ENCODE measurements around the gene ZBTB16. TPM values are rescaled to one million over a fixed set of nuclear protein-coding genes. Genes with fewer than 3 reads are reported as not detected.

Gene ZBTB16
- total and polyA plus RNA-seq, 2 donors (not counting 3 experiments of a cell fraction or from before 2014, with no cell fraction given) = 9.8 to 20.3 TPM

- no peak overlapping the region for H3K9ac ChIP-seq (replicated peaks; ENCODE audit: extremely low read depth, insufficient read depth, low read length)
- no peaks in the 10 kb centered on the region for H3K9me1 ChIP-seq (replicated peaks; ENCODE audit: control insufficient read depth, extremely low read depth, insufficient read depth, low read length)
- no peak overlapping the region for H2AFZ ChIP-seq (ENCODE audit: low read depth, low read length)
- H3K9me3 ChIP-seq (replicated peaks; ENCODE audit: control insufficient read depth, insufficient read depth, low read length) = no peaks in the 10 kb centered on the region
- H3K4me3 ChIP-seq (replicated peaks in 1 of 3; ENCODE audit: insufficient read depth in 1 of 3, low read depth in 1 of 3, low read length in 3 of 3) = no peak overlapping the region
- DNase-seq (ENCODE audit: low read depth, low spot score) (no peak), FAIRE-seq (no peak)
- ChIA-PET POLR2A (no interaction called here), CTCF (interaction anchor here (0.8 kb wide), 1 partner anchor 13 kb away, joined by 3 read pairs; no protein-coding TSS in a partner anchor)
- H4K20me1 ChIP-seq (replicated peaks; ENCODE audit: control insufficient read depth, extremely low read depth, insufficient read depth, low read length) = no peaks in the 10 kb centered on the region
- BruUV-seq (replicated peaks) = no TSS peak
- no peak overlapping the region for H3K4me2 ChIP-seq (ENCODE audit: insufficient read depth, low read length)
- no peak overlapping the region for H3K27ac ChIP-seq (ENCODE audit: insufficient read depth, low read depth, low read length)
- no peaks in the 10 kb centered on the region for H3K4me1 ChIP-seq (ENCODE audit: control insufficient read depth, extremely low read depth, insufficient read depth, low read length)
- H3K36me3 ChIP-seq (ENCODE audit: control insufficient read depth in 2 of 2, extremely low read depth in 1 of 2, insufficient read depth in 2 of 2, low read length in 2 of 2) = no peaks in the 10 kb centered on the region
- TF ChIP-seq MYC (IDR thresholded peaks at IDR 0.05; ENCODE audit: low read depth, low read length) (no peak), GATA2 (IDR thresholded peaks at IDR 0.05; ENCODE audit: insufficient read depth, insufficient read length, low read depth, low read length) (no peak), EZH2 (IDR thresholded peaks at IDR 0.05; ENCODE audit: borderline replicate concordance, low read depth, low read length, severe bottlenecking) (no peak), FOS (IDR thresholded peaks at IDR 0.05; ENCODE audit: borderline replicate concordance, insufficient read depth, low read length) (no peak), POLR2AphosphoS5 (IDR thresholded peaks at IDR 0.05; ENCODE audit: insufficient read depth, low read depth, low read length) (no peak), CTCF (IDR thresholded peaks at IDR 0.05; ENCODE audit: extremely low read depth in 1 of 2, insufficient read depth in 1 of 2, low read depth in 1 of 2, low read length in 2 of 2) (no peak), JUN (IDR thresholded peaks at IDR 0.05; ENCODE audit: borderline replicate concordance, insufficient read depth, insufficient read length, low read depth) (no peak), POLR2A (IDR thresholded peaks at IDR 0.05; ENCODE audit: low read depth, low read length) (no peak)
- intact Hi-C loops (cut with micrococcal nuclease) = no loop called here
- H3K27me3 ChIP-seq (ENCODE audit: control insufficient read depth in 2 of 2, insufficient read depth in 2 of 2, low read length in 2 of 2) = peaks cover 22 to 37% of the 10 kb centered on the region in 2 experiments
- dilution Hi-C loops (cut with MboI; ENCODE audit: extremely low pct_ligation_motif_present, low sequenced_read_pairs) = loop anchor here (25.0 kb wide), 1 partner anchor 237 kb away; no protein-coding TSS in a partner anchor
- H3K79me2 ChIP-seq (ENCODE audit: control insufficient read depth, insufficient read depth, low read length) = no peaks in the 10 kb centered on the region
These were observed 215.1 kb downstream of the ZBTB16 start for GRCh38 chr11:114274637-114275036.

All from endothelial cell of umbilical vein (primary cell).